ENCODE results near the gene TNFRSF1A.
A peak's percentile ranks its signal among the peaks of the same experiment; 100 is the strongest.

TNFRSF1A gene

GRCh38 chr12:6384499-6385436 is 42.9 kb upstream of the TNFRSF1A start:
- Histone ChIP-seq H3K4me3 (peak overlapping the region; percentile 89), H3K27ac (peak overlapping the region; percentile 94)
- no peak for TF ChIP-seq CTCF (IDR thresholded peaks at IDR 0.05)
- DNase-seq (ENCODE audit: low spot score) = no peak

GRCh38 chr12:6383572-6384498 is 42.0 kb upstream of the TNFRSF1A start, which contains the start of gene LTBR:
TSS of gene LTBR (plus strand) at chr12:6384162. CDS start at chr12:6384359, 197 bp downstream.
- H3K4me3 ChIP-seq = peak within 1 kb of the TSS; percentile 89
- DNase-seq (ENCODE audit: low spot score) = peak; percentile 99
- H3K27ac ChIP-seq = peak within 1 kb of the TSS; percentile 94
- TF ChIP-seq CTCF (IDR thresholded peaks at IDR 0.05) = no peak

GRCh38 chr12:6382982-6383381 is 41.1 kb upstream of the TNFRSF1A start:
- peak overlapping the region; percentile 89 for H3K4me3 ChIP-seq
- DNase-seq (ENCODE audit: low spot score) = no peak

GRCh38 chr12:6382371-6382770 is 40.5 kb upstream of the TNFRSF1A start:
- H3K27ac ChIP-seq = peak overlapping the region in 1 of 2 donors; percentile 94
- H3K4me3 ChIP-seq = no peak overlapping the region
- DNase-seq (ENCODE audit: low spot score) = no peak
- TF ChIP-seq CTCF (IDR thresholded peaks at IDR 0.05) = no peak

More at GRCh38 chr12:6382982-6383381, 41.1 kb upstream of the TNFRSF1A start:
- H3K27ac ChIP-seq = peak overlapping the region; percentile 94
- TF ChIP-seq CTCF (IDR thresholded peaks at IDR 0.05) = no peak

- H3K27ac ChIP-seq = no peak overlapping the region
- TF ChIP-seq CTCF (IDR thresholded peaks at IDR 0.05) = no peak
Observed at GRCh38 chr12:6380141-6381121, 38.6 kb upstream of the TNFRSF1A start.

More at GRCh38 chr12:6380141-6381121, 38.6 kb upstream of the TNFRSF1A start:
- DNase-seq (ENCODE audit: low spot score) = no peak
- no peak overlapping the region for H3K4me3 ChIP-seq
